ENCODE results near the gene DQX1.

Gene DQX1

GRCh38 chr2:74532222-74532621 is 6.2 kb upstream of the DQX1 start:
- DNase-seq (ENCODE audit: low spot score), result peak; percentile 44

- no peak for DNase-seq (ENCODE audit: low spot score)
Observed at GRCh38 chr2:74531666-74532065, 5.6 kb upstream of the DQX1 start.

GRCh38 chr2:74530239-74531187 is 4.5 kb upstream of the DQX1 start:
- DNase-seq (ENCODE audit: low spot score), result peak; percentile 40

- peak; percentile 100 for DNase-seq (ENCODE audit: low spot score)
Observed at GRCh38 chr2:74529357-74530238, 3.6 kb upstream of the DQX1 start, which contains the start of the genes AUP1 and HTRA2. Gene AUP1, minus strand, starts transcription at chr2:74529706. Its CDS starts 77 bp downstream, at chr2:74529629. Gene HTRA2, plus strand, starts transcription at chr2:74529933. Its CDS starts 74 bp downstream, at chr2:74530007.

GRCh38 chr2:74528600-74529356 is 2.7 kb upstream of the DQX1 start:
- DNase-seq (ENCODE audit: low spot score), result no peak

- DNase-seq (ENCODE audit: low spot score), result no peak
Observed at GRCh38 chr2:74527741-74528140, 1.7 kb upstream of the DQX1 start.

GRCh38 chr2:74526649-74527230 is 709 bp upstream of the DQX1 start:
- no peak for DNase-seq (ENCODE audit: low spot score)

- no peak for DNase-seq (ENCODE audit: low spot score)
Observed at GRCh38 chr2:74524955-74525716, 895 bp downstream of the DQX1 start.

GRCh38 chr2:74524005-74524404 is 2.0 kb downstream of the DQX1 start:
- DNase-seq (ENCODE audit: low spot score), result no peak

- no peak for DNase-seq (ENCODE audit: low spot score)
Observed at GRCh38 chr2:74522516-74522915, 3.5 kb downstream of the DQX1 start.

- no peak for DNase-seq (ENCODE audit: low spot score)
Observed at GRCh38 chr2:74516650-74517049, 9.4 kb downstream of the DQX1 start.

GRCh38 chr2:74515981-74516633 is 9.9 kb downstream of the DQX1 start:
- DNase-seq (ENCODE audit: low spot score), result peak; percentile 46

GRCh38 chr2:74515271-74515980 is 10.6 kb downstream of the DQX1 start:
- DNase-seq (ENCODE audit: low spot score), result no peak

- no peak for DNase-seq (ENCODE audit: low spot score)
Observed at GRCh38 chr2:74514368-74515270, 11.4 kb downstream of the DQX1 start, which contains the start of gene TLX2. Gene TLX2, plus strand, starts transcription at chr2:74514450. Its CDS starts 357 bp downstream, at chr2:74514807.

GRCh38 chr2:74513605-74514367 is 12.2 kb downstream of the DQX1 start:
- no peak for DNase-seq (ENCODE audit: low spot score)

- DNase-seq (ENCODE audit: low spot score), result no peak
Observed at GRCh38 chr2:74512744-74513604, 13.1 kb downstream of the DQX1 start.
